GM23248 (cell line): Measurements from ENCODE around the gene ZDHHC14. TPM values are rescaled to one million over a fixed set of nuclear protein-coding genes. Genes with fewer than 3 reads are reported as not detected.

Experiments
- DNase-seq: peaks from one replicate; pipeline ENCODE4 v3.0.0-alpha.2; 2015
- H2AFZ ChIP-seq: fragments of 200-600 bp; sonication (generic); 2 replicates; pipeline ENCODE4 v1.6.1; 2016; ENCODE audit warnings: antibody characterized with exemption
- H3F3A ChIP-seq: fragments of 200-600 bp; sonication (generic); 2 replicates; pipeline ENCODE4 v1.6.1; 2016; ENCODE audit warnings: mild to moderate bottlenecking, antibody characterized with exemption, mixed run types; ENCODE audit not compliant: insufficient read depth
- H3K27ac ChIP-seq: fragments of 200-600 bp; sonication (generic); 2 replicates; pipeline ENCODE4 v1.5.1; 2016; ENCODE audit warnings: mild to moderate bottlenecking
- H3K27me3 ChIP-seq: fragments of 200-600 bp; sonication (generic); replicated peaks from 2 replicates; pipeline ENCODE4 v1.6.1; 2016; ENCODE audit warnings: mild to moderate bottlenecking; ENCODE audit not compliant: insufficient read depth
- H3K36me3 ChIP-seq: fragments of 200-600 bp; sonication (generic); 2 replicates; pipeline ENCODE4 v1.6.1; 2016; ENCODE audit warnings: low read depth, mild to moderate bottlenecking
- H3K4me1 ChIP-seq: fragments of 200-600 bp; sonication (generic); 2 replicates; pipeline ENCODE4 v1.6.1; 2016; ENCODE audit warnings: mild to moderate bottlenecking; ENCODE audit not compliant: insufficient read depth
- H3K4me2 ChIP-seq: fragments of 200-600 bp; sonication (generic); one replicate; pipeline ENCODE4 v1.6.1; 2016; ENCODE audit warnings: mild to moderate bottlenecking; ENCODE audit not compliant: unreplicated experiment
- H3K4me3 ChIP-seq: fragments of 200-600 bp; sonication (generic); 2 replicates; pipeline ENCODE4 v1.5.1; 2016; ENCODE audit warnings: mild to moderate bottlenecking
- H3K79me2 ChIP-seq: fragments of 200-600 bp; sonication (generic); 2 replicates; pipeline ENCODE4 v1.6.1; 2016; ENCODE audit warnings: mild to moderate bottlenecking; ENCODE audit not compliant: insufficient read depth
- H3K9ac ChIP-seq: fragments of 200-600 bp; sonication (generic); 2 replicates; pipeline ENCODE4 v1.6.1; 2016; ENCODE audit warnings: mild to moderate bottlenecking
- H3K9me2 ChIP-seq: fragments of 200-600 bp; sonication (generic); 2 replicates; pipeline ENCODE4 v1.6.1; 2016; ENCODE audit warnings: mixed run types, mild to moderate bottlenecking, moderate library complexity; ENCODE audit not compliant: insufficient read depth
- H3K9me3 ChIP-seq: fragments of 200-600 bp; sonication (generic); one replicate; pipeline ENCODE4 v1.6.1; 2017; ENCODE audit warnings: low read depth
- H4K20me1 ChIP-seq: fragments of 200-600 bp; sonication (generic); 2 replicates; pipeline ENCODE4 v1.6.0; 2016; ENCODE audit not compliant: insufficient read depth
- EZH2 ChIP-seq: fragments of 200-600 bp; sonication (generic); IDR thresholded peaks from 2 replicates; pipeline ENCODE4 v1.6.1; 2018; ENCODE audit warnings: antibody characterized with exemption, mild to moderate bottlenecking; ENCODE audit not compliant: insufficient read depth, poor library complexity, severe bottlenecking
- EZH2phosphoT487 ChIP-seq: fragments of 200-600 bp; sonication (generic); IDR thresholded peaks from 2 replicates; pipeline ENCODE4 v1.6.1; 2018; ENCODE audit warnings: antibody characterized with exemption, moderate library complexity, mild to moderate bottlenecking, low read depth; ENCODE audit not compliant: insufficient read depth
- WGBS, 2 experiments: methylation state at CpG; one replicate each; pipeline ENCODE4 v1.1.6; 2015 to 2017; ENCODE audit warnings: low lambda C conversion rate in 2 of 2, low coverage in 1 of 2; ENCODE audit errors: missing lambda C conversion rate in 2 of 2; 5-methylcytosine and 5-hydroxymethylcytosine counted together
- in situ Hi-C: fragments of 300-500 bp; cut with MboI; formaldehyde crosslinking; loops from 2 replicates; pipeline ENCODE4 v1.15.0; 2020
- polyA plus RNA-seq: library from polyadenylated mRNA; unstranded; fragments of >200 nt; fragmentation: Nextera tagmentation; extraction: Ambion mirVana; gene quantifications from 2 replicates; pipeline ENCODE4 v1.2.1, GENCODE V29; 2016
- total RNA-seq: library from RNA; depleted of rRNA; stranded (reverse); fragments of >200 nt; shearing (Covaris generic); gene quantifications from 2 replicates; pipeline ENCODE4 v1.2.3, GENCODE V29; 2014

ZDHHC14 gene
- total and polyA plus RNA-seq, 2 experiments from 2014 or later, result 1.4 to 4.5 TPM

DNA sequence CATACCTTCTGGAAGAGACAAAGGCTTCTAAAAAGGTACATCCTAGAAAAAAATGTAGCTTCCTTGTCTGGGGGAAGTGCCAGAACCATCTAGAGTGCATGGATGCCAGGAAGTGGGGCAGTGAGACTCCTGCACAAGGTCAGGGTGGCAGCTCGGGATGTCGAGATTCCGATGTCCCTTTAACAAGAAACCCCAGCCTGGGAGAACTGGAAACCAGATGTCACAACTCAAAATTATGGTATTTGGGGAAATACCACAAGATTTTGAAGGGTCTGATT lies 168.4 kb downstream of the ZDHHC14 start:
- Histone ChIP-seq H3K4me1 (no peaks in the 10 kb centered on the region), H3F3A (no peaks in the 10 kb centered on the region), H3K4me3 (no peak overlapping the region), H3K9me2 (no peaks in the 10 kb centered on the region), H3K9ac (no peak overlapping the region), H3K79me2 (no peaks in the 10 kb centered on the region), H2AFZ (no peak overlapping the region), H3K4me2 (no peak overlapping the region), H3K9me3 (no peaks in the 10 kb centered on the region), H4K20me1 (no peaks in the 10 kb centered on the region), H3K27me3 (no peaks in the 10 kb centered on the region), H3K27ac (no peak overlapping the region), H3K36me3 (no peaks in the 10 kb centered on the region)
- 97 to 100% methylated on average over 3 of the region's 3 CpGs for WGBS, 2 experiments
- no peak for DNase-seq
- TF ChIP-seq EZH2phosphoT487 (no peak), EZH2 (no peak)
- in situ Hi-C loops, result no loop called here

DNA sequence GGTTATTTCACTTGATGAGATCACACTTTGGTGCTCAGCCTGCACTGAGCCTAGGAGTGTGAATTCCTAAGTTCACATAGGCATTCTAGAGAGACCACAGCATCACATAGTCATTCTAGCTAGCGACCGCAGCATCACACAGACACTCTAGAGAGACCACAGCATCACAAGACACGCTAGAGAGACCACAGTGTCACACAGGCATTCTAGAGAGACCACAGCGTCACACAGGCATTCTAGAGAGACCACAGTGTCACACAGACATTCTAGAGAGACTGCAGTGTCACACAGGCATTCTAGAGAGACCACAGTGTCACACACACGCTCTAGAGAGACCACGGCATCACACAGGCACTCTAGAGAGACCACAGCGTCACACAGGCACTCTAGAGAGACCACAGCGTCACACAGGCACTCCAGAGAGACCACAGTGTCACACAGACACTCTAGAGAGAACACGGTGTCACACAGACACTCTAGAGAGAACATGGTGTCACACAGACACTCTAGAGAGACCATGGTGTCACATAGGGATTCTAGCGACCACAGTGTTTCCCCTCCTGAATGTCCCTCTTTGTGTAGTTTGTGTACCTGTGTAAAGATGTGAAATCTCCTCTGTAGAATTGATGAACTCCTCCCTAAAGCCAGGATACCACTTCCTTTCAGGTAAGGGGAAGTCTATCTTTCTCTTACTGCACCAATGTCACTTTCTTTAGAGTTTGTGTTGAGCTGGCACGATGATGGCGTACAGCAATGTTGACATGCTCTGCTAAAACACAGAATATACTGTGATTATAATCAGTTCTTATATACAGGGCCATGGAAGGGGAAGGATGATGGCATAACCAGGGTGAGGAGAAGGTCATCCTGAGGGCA lies 169.4 kb downstream of the ZDHHC14 start:
- no peak overlapping the region for H3K4me3 ChIP-seq
- H3K9ac ChIP-seq, result no peak overlapping the region
- H3K27me3 ChIP-seq, result no peaks in the 10 kb centered on the region
- H3K4me1 ChIP-seq, result no peaks in the 10 kb centered on the region
- DNase-seq, result no peak
- no peak overlapping the region for H2AFZ ChIP-seq
- no peaks in the 10 kb centered on the region for H3K79me2 ChIP-seq
- no peaks in the 10 kb centered on the region for H3K9me3 ChIP-seq
- WGBS, 2 experiments, result 93 to 95% methylated on average over 12 of the region's 12 CpGs
- in situ Hi-C loops, result no loop called here
- no peaks in the 10 kb centered on the region for H4K20me1 ChIP-seq
- H3F3A ChIP-seq, result no peaks in the 10 kb centered on the region
- H3K27ac ChIP-seq, result no peak overlapping the region
- no peak overlapping the region for H3K4me2 ChIP-seq
- H3K36me3 ChIP-seq, result no peaks in the 10 kb centered on the region
- no peak for TF ChIP-seq EZH2
- no peak for TF ChIP-seq EZH2phosphoT487
- no peaks in the 10 kb centered on the region for H3K9me2 ChIP-seq

DNA sequence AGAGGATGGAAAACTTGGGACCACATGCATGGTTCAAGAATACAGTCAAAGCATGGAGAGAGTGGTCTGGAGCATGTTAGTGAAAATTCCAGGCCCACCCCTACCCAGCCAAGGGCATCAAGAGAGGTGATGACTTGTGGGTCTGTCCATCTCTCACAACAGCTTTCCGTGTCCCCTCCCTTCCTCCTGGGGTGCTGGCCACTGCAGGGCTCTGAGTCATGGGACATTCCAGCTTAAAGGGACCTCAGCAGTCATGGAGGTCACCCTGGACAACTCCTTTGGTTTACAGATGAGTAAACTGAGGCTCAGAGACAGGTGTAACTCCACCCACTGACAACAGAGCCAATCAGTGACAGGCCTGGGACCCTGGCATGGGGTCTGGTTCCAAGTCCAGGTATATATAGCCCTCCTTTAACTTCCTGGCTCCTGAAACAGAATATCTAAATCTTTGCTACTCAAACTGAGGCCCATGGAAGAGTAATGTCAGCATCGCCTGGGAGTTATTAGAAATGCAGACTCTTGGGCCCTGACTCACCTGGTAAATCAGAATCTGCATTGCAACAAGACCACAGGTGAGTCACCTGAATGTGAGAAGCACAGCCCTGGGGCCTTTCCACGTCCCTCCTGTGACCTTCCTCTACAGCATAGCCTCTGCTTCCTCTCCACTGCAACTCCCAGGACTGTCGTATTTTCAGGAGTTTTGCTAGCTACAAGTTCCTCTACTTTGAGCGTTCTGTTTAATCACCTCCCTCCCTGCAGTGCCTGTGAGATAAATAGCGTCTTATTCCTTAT lies 170.2 kb downstream of the ZDHHC14 start:
- H3K9me3 ChIP-seq, result no peaks in the 10 kb centered on the region
- no peaks in the 10 kb centered on the region for H4K20me1 ChIP-seq
- in situ Hi-C loops, result no loop called here
- H3K36me3 ChIP-seq, result no peaks in the 10 kb centered on the region
- H3F3A ChIP-seq, result no peaks in the 10 kb centered on the region
- H3K4me1 ChIP-seq, result no peaks in the 10 kb centered on the region
- no peak overlapping the region for H3K4me2 ChIP-seq
- H3K9me2 ChIP-seq, result no peaks in the 10 kb centered on the region
- no peak for DNase-seq
- no peaks in the 10 kb centered on the region for H3K79me2 ChIP-seq
- no peak overlapping the region for H2AFZ ChIP-seq
- no peak overlapping the region for H3K27ac ChIP-seq
- TF ChIP-seq EZH2phosphoT487, result no peak
- no peak for TF ChIP-seq EZH2
- no peak overlapping the region for H3K9ac ChIP-seq
- no peaks in the 10 kb centered on the region for H3K27me3 ChIP-seq
- WGBS, 2 experiments, result 77 to 79% methylated on average over 6 of the region's 6 CpGs
- H3K4me3 ChIP-seq, result no peak overlapping the region

DNA sequence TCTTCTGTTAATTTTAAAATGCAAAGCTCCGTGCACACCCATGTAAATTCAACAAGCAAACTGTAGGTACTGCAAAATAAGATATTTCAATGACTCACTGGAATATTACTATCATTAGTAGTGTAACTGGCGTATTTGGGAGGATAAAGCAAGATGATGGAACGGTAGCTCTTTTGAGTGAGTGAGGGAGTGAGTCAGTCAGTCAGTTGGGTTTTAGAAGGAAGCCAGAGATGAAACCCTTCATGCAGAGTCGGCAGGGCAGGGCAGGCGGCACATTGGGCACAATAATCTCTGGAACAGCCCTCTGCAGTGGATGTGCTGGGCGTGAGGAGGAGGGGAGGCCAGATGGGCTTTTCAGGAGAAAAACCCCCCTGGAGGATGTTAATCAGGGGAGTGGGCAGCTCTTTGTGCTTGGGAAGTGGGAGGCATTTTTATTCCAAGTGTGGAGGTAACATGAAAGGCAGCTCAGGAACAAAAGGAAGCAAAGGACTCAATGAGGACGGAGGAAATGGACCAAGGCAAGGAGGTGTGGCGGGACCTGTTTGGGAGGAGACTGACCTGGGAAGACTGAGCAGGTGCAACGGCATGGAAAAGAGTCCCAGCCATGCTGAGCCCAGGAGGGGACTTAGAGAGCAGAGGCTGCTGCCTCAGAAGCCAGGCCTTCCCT lies 171.2 kb downstream of the ZDHHC14 start:
- no peaks in the 10 kb centered on the region for H3K9me3 ChIP-seq
- H3K79me2 ChIP-seq, result no peaks in the 10 kb centered on the region
- H3F3A ChIP-seq, result no peaks in the 10 kb centered on the region
- H3K9ac ChIP-seq, result no peak overlapping the region
- H3K4me3 ChIP-seq, result no peak overlapping the region
- H3K4me1 ChIP-seq, result no peaks in the 10 kb centered on the region
- H4K20me1 ChIP-seq, result no peaks in the 10 kb centered on the region
- TF ChIP-seq EZH2 (no peak), EZH2phosphoT487 (no peak)
- H3K27me3 ChIP-seq, result no peaks in the 10 kb centered on the region
- WGBS, 2 experiments, result 75 to 84% methylated on average over 9 of the region's 9 CpGs
- no peak for DNase-seq
- H3K9me2 ChIP-seq, result no peaks in the 10 kb centered on the region
- no peak overlapping the region for H2AFZ ChIP-seq
- no peak overlapping the region for H3K4me2 ChIP-seq
- no peak overlapping the region for H3K27ac ChIP-seq
- no peaks in the 10 kb centered on the region for H3K36me3 ChIP-seq
- in situ Hi-C loops, result no loop called here
